GM19467 (cell line): Measurements from ENCODE around the gene RAPGEF3.

ENCODE experiments used
- ATAC-seq: cut with Tn5 transposase; IDR thresholded peaks from one replicate; pipeline ENCODE4 v1.9.1; 2021; ENCODE audit warnings: mild to moderate bottlenecking, moderate library complexity; ENCODE audit not compliant: unreplicated experiment

Gene RAPGEF3

GRCh38 chr12:47744778-47745436, 13.8 kb downstream of the RAPGEF3 start:
- ATAC-seq: no peak

- no peak for ATAC-seq
Observed at GRCh38 chr12:47744005-47744651, 14.6 kb downstream of the RAPGEF3 start.

GRCh38 chr12:47743311-47743860, 15.3 kb downstream of the RAPGEF3 start:
- ATAC-seq: no peak

- no peak for ATAC-seq
Observed at GRCh38 chr12:47742253-47742825, 16.3 kb downstream of the RAPGEF3 start.

- ATAC-seq: no peak
Observed at GRCh38 chr12:47741340-47741703, 17.4 kb downstream of the RAPGEF3 start.

DNA sequence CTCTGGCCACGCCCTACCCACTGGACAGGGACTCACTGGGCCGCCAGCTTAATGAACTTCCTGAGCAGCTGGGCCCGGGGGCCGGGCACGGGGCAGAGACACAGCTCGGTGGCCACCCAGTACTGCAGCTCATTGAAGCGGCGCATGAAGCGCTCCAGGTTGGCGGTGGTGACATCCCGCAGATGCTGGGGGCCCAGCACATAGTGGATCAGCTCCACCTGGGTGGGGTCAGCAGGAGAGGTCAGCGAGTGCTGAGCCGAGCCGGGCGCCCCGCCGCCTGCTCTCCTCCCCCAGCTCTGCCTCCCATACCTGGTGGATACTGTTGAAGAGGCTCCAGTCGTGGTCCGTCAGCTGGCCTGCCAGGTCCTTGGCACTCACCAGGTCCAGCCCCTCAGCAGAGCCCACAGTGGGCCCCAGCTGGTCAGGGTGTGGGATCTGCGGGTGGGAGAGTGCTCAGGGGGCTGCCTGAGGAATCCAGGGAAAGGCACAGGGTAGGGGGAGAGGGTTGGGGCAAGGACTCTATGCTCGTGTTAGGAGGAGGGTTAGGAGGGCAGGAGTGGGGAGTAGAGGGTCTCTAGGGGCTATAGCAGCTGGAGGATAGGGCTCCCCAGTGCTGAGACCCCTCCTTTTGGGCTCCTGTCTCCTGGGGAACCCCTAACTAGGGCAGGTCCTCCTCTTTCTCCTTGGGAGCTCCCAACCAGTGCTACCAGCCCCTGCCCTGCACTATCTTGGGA, 17.9 kb downstream of the RAPGEF3 start:
- ATAC-seq: peak; percentile 44

- peak; percentile 62 for ATAC-seq
Observed at GRCh38 chr12:47739979-47740378, 18.7 kb downstream of the RAPGEF3 start.

GRCh38 chr12:47739297-47739696, 19.4 kb downstream of the RAPGEF3 start:
- ATAC-seq: no peak

DNA sequence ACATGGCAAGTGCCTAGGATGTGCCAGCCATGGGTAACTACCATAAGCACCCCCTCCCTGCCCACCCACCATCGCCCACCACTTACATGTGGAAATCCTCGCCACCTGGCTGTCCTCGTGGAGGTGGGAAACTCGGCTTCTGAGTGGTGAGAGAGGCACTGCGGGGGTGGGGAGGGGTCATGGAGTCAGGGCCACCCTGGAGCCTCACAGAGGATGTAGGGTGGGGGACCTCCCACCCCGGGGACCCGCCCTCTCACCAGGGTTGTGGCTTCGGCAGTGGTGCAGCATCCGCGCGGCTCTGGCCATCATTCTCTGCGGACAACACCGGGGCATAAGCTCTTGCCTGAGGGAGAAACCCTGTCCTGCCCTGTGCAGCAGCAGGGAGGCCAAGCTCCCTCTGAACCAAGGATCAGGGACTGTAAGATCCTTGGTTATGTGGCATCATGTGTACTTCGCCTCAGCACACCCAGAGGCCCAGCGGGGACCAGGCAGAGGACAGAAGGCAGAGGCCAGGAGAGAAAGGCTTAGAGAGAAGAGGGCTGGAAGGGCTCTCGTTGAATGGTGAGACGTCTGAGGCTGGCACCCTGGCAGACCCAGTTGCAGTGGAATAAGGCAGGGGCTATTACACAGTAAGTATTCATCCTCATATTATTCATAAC, 20.6 kb downstream of the RAPGEF3 start:
- no peak for ATAC-seq

DNA sequence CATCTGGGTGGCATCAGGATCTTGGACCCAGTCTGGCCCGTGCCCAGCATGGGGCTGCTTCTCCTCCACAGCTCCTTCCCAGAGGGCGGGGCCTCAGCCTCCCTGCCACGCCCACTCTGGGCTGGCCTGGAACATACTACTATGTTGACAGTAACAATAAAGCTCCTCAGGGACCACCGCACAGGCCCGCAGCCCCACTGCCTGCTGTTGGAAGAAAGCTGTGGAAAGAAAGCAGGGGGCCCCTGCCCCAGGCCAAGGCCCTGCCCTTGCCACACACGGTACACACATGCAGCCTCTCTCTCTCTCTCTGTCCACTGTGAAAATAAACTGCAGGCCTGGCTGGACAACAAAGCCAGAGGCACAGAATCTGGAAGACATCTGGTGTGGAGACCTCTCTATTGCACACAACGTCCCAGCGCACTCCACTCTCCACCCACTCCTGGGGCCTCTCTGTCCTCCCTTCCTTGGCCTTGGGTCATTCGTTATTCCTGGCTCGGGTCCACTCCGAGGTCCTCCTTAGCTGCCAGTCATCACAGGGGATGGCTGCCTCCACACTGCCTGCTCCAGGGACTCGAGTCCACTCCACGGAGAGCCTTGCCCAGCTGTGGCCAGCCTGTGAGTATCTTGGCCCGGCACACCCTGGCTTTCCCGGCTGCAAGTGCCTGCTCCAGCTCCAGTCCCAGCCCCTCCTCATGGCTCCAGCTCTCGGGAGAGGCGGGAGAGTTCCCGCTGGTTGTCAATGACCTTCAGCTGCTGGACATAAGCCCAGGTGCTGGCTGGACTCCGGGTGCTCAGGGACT, 21.6 kb downstream of the RAPGEF3 start:
- ATAC-seq: no peak

DNA sequence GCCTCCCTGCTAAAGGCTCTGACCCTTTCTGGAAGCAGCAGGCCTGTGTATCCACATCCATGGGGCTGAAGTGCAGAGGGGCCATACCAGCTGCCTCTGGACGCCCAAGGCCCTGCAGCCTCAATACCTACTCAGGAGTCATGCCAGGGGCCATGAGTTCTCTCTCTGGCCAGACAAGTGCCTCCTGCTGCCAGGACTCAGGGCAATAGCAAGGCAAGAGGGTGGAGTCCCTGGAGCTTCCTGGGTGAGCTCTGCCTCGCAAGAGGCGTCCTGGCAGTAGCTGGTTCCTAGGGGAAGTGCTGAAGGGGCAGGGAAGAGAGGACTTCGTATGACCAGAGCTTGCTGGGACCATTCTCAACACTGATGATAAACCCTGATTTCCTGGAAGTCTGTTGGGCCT, 22.5 kb downstream of the RAPGEF3 start:
- ATAC-seq: no peak

DNA sequence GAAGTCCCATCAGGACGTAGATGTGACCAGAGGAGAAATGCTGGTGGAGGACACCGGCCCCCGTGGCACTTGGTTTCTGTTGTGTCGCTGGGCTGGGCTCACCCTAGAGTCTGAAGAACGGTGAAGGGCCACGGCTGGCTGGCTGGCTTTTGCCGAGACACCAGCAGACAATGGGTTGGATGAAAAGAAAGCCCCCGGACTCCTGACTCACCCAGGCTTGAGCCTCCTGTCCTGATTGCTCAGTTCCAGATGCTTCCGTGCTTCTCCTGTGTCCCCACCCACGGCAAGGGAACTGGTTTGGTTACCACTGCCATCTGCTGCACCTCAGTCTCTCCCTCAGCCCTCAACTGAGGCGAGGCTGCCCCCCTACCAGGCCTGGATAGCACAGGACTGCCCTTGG, 23.0 kb downstream of the RAPGEF3 start:
- no peak for ATAC-seq

DNA sequence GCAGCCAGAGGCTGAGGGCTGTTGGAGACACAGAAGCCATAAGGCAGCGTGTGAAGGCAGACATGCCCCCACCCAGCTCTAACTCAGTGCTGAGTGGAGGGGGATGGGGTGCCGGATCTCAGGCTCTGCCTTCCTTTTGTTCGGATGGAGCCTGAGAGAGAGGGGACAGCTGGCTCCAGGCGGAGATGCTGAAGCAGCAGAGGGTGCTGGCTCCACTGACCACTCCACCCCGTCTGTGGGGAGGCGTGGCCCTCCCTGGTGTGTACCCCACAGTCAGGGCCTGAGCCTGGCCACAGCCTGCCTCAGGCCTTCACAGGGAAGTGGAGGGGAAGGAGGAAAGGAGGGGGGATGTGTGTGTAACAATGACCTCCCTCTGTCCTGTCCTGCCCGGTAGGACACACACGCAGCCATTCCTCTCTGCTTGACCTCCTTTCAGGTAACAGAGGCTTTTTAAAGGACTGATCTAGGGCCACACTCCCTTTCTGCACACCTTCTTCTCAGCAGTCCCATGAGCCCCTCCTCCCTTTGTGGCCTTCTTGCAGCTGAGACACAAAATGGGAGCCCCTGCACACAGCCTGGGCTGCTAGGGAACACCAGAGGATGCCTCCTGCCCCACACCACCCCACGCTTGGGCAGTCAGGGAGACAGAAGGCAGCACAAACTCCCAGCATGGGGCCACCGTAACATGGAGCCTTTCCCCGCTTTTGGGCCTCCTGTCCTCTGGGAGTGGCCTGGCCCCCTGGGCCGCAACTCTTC, 23.8 kb downstream of the RAPGEF3 start:
- no peak for ATAC-seq

GRCh38 chr12:47733142-47733541, 25.5 kb downstream of the RAPGEF3 start:
- ATAC-seq: no peak

GRCh38 chr12:47732504-47732903, 26.2 kb downstream of the RAPGEF3 start:
- no peak for ATAC-seq

DNA sequence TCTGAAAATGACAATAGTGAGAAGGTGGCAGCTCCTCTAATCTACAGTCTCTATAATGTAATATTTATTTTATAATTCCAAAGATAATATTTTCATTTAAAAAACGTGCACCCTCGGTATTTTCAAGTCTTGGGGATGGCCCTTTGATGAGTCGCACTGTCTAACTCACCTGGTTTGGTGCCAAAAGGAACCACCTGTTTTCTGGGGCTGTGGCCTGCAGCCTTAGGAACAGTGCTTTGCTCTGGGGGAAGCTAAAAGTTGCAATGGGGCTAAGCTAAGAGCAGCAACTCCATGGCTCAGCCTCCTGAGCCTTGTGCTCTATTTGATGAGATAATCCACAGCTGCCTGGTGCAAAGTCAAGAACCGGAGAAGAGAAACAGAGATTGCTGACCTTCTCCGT, 27.0 kb downstream of the RAPGEF3 start:
- no peak for ATAC-seq

- ATAC-seq: no peak
Observed at GRCh38 chr12:47730341-47730744, 28.3 kb downstream of the RAPGEF3 start.

DNA sequence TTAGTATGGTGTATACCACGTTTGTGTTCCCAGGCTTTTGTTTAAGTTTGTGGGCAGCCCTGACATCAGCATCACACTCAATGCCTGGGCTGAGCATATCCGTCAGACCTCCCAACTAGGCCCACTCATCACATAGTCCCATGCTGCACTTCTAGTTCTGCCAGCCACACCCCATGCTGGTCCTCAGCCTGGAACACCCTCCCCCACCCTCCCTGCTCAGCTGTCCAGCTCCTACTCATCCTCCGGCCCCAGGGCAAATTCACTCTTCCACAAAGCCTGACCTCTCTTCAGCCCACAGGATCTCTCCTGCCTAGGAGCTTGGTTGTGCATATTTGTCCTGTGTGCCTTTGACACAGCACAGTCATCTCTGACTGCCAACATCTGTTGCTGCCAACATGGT, 29.4 kb downstream of the RAPGEF3 start:
- ATAC-seq: no peak

GRCh38 chr12:47725893-47726292, 32.8 kb downstream of the RAPGEF3 start:
- peak; percentile 74 for ATAC-seq
